ENCODE data around the gene NIM1K.

GRCh38 chr5:43270645-43271044 lies 78.6 kb downstream of the NIM1K start:
- TF ChIP-seq SIN3A (IDR thresholded peaks at IDR 0.05; ENCODE audit: low read depth, low read length), result no peak
- no peak for TF ChIP-seq RAD21 (IDR thresholded peaks at IDR 0.05; ENCODE audit: insufficient read depth, low read depth, low read length)
- no peak for TF ChIP-seq IKZF2 (IDR thresholded peaks at IDR 0.05)
- no peak for TF ChIP-seq KAT2A (conservative IDR thresholded peaks at IDR 0.05; ENCODE audit: control insufficient read depth, low read depth, low read length)
- no peak for TF ChIP-seq SP1 (IDR thresholded peaks at IDR 0.05; ENCODE audit: low read depth, low read length)
